Activated naive CD8-positive, alpha-beta T cell treated with anti-CD3 and anti-CD28 coated beads, Interleukin-2, amount 50 U/mL, for 24 hours (primary cell): Measurements from ENCODE around the gene ADRB1.
A peak's percentile ranks its signal among the peaks of the same experiment; 100 is the strongest.

Experiments used
- ATAC-seq: fragments of 150-1000 bp; cut with Tn5 transposase; one replicate; pipeline ENCODE4 v1.10.0; 2021
- DNase-seq: peaks from one replicate; pipeline ENCODE4 v3.0.0; 2021
- H3K27ac Mint-ChIP-seq: one replicate; pipeline ENCODE4 v1.8.0; 2021; ENCODE audit warnings: mild to moderate bottlenecking, mixed read lengths
- H3K27me3 Mint-ChIP-seq: one replicate; pipeline ENCODE4 v1.8.0; 2021; ENCODE audit warnings: mixed read lengths
- H3K36me3 Mint-ChIP-seq: one replicate; pipeline ENCODE4 v1.8.0; 2021; ENCODE audit warnings: low read depth, mixed read lengths
- H3K4me1 Mint-ChIP-seq: one replicate; pipeline ENCODE4 v1.8.0; 2021; ENCODE audit warnings: mixed read lengths
- H3K4me3 Mint-ChIP-seq: one replicate; pipeline ENCODE4 v1.8.0; 2021; ENCODE audit warnings: mild to moderate bottlenecking, moderate library complexity, mixed read lengths
- H3K9me3 Mint-ChIP-seq: one replicate; pipeline ENCODE4 v1.8.0; 2021; ENCODE audit warnings: mixed read lengths

Gene ADRB1

DNA sequence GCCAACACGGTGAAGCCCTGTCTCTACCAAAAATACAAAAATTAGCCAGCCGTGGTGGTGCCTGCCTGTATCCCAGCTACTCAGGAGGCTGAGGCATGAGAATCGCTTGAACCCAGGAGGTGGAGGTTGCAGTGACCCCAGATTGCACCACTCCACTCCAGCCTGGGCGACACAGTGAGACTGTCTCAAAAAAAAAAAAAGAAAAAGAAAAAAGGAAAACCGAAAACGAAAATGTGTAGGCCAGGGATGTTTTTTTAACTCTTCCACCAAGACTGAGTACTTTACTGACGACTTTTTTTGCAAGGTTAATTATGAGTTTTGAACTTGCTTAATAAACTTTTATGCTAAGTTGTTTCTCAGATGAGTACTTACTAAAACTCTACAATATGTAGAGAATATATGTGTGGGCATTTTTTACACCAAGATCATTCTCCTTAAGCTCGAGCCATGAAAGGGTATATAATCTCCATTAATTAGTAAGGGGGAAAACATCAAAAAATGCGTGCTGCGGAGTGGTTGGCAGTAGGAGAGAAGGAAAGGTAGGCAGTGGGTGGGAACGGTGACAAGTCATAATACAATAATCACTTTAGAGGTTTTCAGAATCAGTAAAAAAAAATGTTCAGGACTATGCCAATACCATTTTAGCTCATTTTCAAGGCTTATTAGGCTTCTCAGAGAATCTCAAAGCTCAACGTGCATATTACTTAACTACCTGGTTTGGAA, 8.6 kb upstream of the ADRB1 start:
- Mint-ChIP-seq H3K27me3 (peaks cover 20% of the 10 kb centered on the region), H3K4me3 (no peak overlapping the region), H3K36me3 (no peaks in the 10 kb centered on the region), H3K4me1 (no peaks in the 10 kb centered on the region), H3K9me3 (no peaks in the 10 kb centered on the region), H3K27ac (no peak overlapping the region)
- ATAC-seq (no peak), DNase-seq (no peak)

DNA sequence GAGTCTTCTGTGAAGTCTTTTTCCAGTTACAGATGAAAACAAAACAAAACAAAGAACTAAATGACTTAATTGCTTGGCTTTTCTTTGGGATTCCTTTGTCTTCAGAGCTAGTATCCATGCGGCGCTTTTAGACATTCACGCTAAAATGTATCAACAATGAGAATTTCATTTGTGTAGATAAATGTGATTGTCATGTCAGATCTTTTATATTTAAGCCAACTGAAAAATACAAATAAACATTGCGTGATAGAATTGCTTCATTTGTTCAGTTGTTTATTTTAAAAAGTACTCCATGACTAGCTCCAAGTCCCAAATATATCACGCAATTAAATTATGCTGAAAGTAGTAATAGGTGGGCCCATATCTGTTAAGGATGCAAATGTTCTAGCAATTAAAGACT, 7.9 kb upstream of the ADRB1 start:
- ATAC-seq, result no peak
- Mint-ChIP-seq H3K4me3 (no peak overlapping the region), H3K4me1 (no peaks in the 10 kb centered on the region), H3K27me3 (peaks cover 25% of the 10 kb centered on the region), H3K9me3 (no peaks in the 10 kb centered on the region), H3K27ac (no peak overlapping the region), H3K36me3 (no peaks in the 10 kb centered on the region)
- DNase-seq, result no peak

DNA sequence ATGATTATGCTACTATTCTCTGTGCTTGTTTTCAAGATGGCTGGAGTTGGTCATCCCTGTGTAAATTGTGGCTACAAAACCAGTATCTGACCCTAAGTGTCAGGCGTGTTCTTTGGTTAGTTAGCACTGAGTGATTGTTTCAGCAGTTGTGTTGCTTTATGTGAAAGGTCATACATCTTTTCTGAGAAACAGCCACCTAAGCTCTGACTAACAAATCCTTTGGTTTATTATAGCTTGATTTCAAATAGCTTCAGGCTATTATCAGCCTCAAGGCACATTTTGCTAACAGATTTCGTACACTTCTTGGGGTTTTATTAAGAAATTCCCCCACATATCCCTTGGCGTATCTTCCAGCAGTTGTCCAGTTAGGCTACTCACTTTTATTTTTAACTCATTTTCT, 4.8 kb upstream of the ADRB1 start:
- Mint-ChIP-seq H3K27me3 (peaks cover 38% of the 10 kb centered on the region), H3K36me3 (no peaks in the 10 kb centered on the region), H3K4me1 (peaks cover 6% of the 10 kb centered on the region), H3K27ac (no peak overlapping the region), H3K9me3 (no peaks in the 10 kb centered on the region), H3K4me3 (no peak overlapping the region)
- no peak for DNase-seq
- no peak for ATAC-seq

DNA sequence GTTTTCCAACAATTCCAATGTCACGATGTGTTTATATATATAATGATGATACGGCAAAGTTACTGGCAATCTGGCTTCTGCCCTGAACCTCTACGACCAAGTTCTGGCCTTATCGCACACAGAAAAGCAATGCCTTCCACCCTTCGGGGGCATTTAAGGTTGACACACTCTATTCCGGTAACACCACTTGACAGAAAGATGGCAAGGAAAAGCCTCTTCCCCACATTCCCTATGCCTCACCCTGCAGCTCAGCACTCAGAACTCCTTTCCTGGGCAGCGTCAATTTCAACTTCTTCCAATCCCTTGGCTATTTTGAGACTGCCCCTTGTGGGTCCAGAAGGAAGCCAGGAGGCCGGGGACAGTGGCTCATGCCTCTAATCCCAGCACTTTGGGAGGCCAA, 2.5 kb upstream of the ADRB1 start:
- no peak for ATAC-seq
- Mint-ChIP-seq H3K36me3 (no peaks in the 10 kb centered on the region), H3K27me3 (peaks cover 51% of the 10 kb centered on the region), H3K9me3 (no peaks in the 10 kb centered on the region), H3K4me3 (no peak overlapping the region), H3K27ac (no peak overlapping the region), H3K4me1 (peaks cover 19% of the 10 kb centered on the region)
- no peak for DNase-seq

DNA sequence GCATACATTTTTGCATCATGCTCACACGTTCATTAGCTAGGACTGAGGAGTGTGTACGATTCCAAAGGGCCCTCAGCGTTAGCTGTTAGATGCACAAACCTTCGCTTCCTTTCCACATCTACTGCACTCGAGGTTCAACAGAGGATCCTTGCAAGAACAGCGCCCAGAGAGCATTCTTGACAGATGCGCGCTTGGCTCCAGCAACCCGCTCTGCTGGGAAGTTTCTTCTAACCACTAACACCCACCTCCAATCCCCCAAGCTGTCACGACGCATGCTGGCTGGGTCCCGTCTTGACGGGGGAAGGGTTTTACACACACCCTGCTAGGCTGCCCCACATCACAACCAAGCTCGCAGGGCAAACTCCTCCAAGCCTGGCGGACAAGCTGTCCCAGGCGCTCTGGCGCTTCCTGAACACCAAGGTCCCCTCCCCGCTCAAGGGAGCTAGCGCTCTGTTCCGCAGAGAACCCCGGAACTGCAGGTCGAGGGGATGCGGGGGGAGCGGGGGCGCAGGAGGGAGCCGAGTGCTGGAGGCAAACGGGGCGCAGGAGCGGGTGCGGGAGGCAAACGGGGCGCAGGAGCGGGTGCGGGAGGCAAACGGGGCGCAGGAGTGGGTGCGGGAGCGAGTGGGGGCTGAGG, 653 bp upstream of the ADRB1 start:
- DNase-seq (peak; percentile 16), ATAC-seq (peak; percentile 58)
- Mint-ChIP-seq H3K36me3 (no peaks in the 10 kb centered on the region), H3K27me3 (peaks cover 65% of the 10 kb centered on the region), H3K4me3 (peak overlapping the region; percentile 50), H3K27ac (no peak overlapping the region), H3K9me3 (no peaks in the 10 kb centered on the region), H3K4me1 (peaks cover 19% of the 10 kb centered on the region)

DNA sequence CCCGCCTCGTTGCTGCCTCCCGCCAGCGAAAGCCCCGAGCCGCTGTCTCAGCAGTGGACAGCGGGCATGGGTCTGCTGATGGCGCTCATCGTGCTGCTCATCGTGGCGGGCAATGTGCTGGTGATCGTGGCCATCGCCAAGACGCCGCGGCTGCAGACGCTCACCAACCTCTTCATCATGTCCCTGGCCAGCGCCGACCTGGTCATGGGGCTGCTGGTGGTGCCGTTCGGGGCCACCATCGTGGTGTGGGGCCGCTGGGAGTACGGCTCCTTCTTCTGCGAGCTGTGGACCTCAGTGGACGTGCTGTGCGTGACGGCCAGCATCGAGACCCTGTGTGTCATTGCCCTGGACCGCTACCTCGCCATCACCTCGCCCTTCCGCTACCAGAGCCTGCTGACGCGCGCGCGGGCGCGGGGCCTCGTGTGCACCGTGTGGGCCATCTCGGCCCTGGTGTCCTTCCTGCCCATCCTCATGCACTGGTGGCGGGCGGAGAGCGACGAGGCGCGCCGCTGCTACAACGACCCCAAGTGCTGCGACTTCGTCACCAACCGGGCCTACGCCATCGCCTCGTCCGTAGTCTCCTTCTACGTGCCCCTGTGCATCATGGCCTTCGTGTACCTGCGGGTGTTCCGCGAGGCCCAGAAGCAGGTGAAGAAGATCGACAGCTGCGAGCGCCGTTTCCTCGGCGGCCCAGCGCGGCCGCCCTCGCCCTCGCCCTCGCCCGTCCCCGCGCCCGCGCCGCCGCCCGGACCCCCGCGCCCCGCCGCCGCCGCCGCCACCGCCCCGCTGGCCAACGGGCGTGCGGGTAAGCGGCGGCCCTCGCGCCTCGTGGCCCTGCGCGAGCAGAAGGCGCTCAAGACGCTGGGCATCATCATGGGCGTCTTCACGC, 825 bp downstream of the ADRB1 start:
- peak; percentile 16 for ATAC-seq
- Mint-ChIP-seq H3K36me3 (no peaks in the 10 kb centered on the region), H3K27ac (peak overlapping the region; percentile 52), H3K27me3 (peaks cover 69% of the 10 kb centered on the region), H3K4me3 (peak overlapping the region; percentile 71), H3K9me3 (no peaks in the 10 kb centered on the region), H3K4me1 (peaks cover 19% of the 10 kb centered on the region)
- DNase-seq, result peak; percentile 11

DNA sequence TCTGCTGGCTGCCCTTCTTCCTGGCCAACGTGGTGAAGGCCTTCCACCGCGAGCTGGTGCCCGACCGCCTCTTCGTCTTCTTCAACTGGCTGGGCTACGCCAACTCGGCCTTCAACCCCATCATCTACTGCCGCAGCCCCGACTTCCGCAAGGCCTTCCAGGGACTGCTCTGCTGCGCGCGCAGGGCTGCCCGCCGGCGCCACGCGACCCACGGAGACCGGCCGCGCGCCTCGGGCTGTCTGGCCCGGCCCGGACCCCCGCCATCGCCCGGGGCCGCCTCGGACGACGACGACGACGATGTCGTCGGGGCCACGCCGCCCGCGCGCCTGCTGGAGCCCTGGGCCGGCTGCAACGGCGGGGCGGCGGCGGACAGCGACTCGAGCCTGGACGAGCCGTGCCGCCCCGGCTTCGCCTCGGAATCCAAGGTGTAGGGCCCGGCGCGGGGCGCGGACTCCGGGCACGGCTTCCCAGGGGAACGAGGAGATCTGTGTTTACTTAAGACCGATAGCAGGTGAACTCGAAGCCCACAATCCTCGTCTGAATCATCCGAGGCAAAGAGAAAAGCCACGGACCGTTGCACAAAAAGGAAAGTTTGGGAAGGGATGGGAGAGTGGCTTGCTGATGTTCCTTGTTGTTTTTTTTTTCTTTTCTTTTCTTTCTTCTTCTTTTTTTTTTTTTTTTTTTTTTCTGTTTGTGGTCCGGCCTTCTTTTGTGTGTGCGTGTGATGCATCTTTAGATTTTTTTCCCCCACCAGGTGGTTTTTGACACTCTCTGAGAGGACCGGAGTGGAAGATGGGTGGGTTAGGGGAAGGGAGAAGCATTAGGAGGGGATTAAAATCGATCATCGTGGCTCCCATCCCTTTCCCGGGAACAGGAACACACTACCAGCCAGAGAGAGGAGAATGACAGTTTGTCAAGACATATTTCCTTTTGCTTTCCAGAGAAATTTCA, 1.7 kb downstream of the ADRB1 start:
- H3K36me3 Mint-ChIP-seq, result no peaks in the 10 kb centered on the region
- no peaks in the 10 kb centered on the region for H3K9me3 Mint-ChIP-seq
- ATAC-seq (no peak), DNase-seq (peak; percentile 15)
- peak overlapping the region; percentile 56 for H3K4me3 Mint-ChIP-seq
- peak overlapping the region; percentile 52 for H3K27ac Mint-ChIP-seq
- H3K4me1 Mint-ChIP-seq, result peaks cover 19% of the 10 kb centered on the region
- H3K27me3 Mint-ChIP-seq, result peaks cover 68% of the 10 kb centered on the region

DNA sequence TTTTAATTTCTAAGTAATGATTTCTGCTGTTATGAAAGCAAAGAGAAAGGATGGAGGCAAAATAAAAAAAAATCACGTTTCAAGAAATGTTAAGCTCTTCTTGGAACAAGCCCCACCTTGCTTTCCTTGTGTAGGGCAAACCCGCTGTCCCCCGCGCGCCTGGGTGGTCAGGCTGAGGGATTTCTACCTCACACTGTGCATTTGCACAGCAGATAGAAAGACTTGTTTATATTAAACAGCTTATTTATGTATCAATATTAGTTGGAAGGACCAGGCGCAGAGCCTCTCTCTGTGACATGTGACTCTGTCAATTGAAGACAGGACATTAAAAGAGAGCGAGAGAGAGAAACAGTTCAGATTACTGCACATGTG, 2.4 kb downstream of the ADRB1 start:
- H3K4me1 Mint-ChIP-seq, result peaks cover 19% of the 10 kb centered on the region
- H3K36me3 Mint-ChIP-seq, result no peaks in the 10 kb centered on the region
- H3K27me3 Mint-ChIP-seq, result peaks cover 70% of the 10 kb centered on the region
- no peak for DNase-seq
- ATAC-seq, result no peak
- no peak overlapping the region for H3K27ac Mint-ChIP-seq
- H3K9me3 Mint-ChIP-seq, result no peaks in the 10 kb centered on the region
- no peak overlapping the region for H3K4me3 Mint-ChIP-seq

DNA sequence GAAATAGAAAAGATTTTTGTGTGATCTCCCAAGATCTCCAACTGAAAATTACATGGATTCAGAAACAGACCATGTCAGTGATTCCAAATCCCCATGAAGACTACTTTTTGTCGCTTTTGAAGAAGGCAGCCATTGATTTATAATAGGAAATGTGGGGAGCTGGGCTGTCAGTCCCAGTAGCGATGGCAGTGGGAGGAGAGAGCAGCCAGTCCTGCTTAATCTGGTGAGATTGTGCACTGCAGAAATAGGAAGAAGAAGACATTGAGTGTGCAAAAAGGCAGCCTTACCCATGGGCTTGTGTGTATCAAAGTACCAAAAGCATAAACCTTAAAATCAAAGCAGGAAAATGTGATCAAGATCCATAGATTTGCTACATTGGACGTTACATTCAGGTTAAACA, 4.8 kb downstream of the ADRB1 start:
- H3K27me3 Mint-ChIP-seq, result peaks cover 62% of the 10 kb centered on the region
- no peak overlapping the region for H3K27ac Mint-ChIP-seq
- no peak for DNase-seq
- H3K4me3 Mint-ChIP-seq, result no peak overlapping the region
- no peaks in the 10 kb centered on the region for H3K36me3 Mint-ChIP-seq
- no peaks in the 10 kb centered on the region for H3K9me3 Mint-ChIP-seq
- ATAC-seq, result no peak
- peaks cover 13% of the 10 kb centered on the region for H3K4me1 Mint-ChIP-seq

DNA sequence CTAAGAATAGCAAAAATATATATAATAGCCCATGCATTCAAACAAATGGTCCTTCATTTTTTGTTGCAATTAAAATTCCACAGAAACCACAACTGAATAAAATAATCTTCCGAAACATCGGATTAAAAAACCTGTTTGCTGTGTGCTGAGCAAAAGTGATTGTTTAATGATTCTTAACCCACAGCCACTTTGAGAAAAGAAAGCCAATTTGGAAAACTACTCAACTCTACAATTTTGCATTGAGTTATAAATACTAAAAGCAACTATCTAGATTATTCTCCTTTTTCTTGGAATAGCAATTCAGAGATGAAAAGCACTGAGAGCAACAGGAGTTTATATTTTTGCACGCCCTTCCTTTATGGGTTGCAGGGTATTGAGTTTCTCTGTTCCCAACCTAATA, 8.0 kb downstream of the ADRB1 start:
- no peaks in the 10 kb centered on the region for H3K9me3 Mint-ChIP-seq
- H3K27me3 Mint-ChIP-seq, result peaks cover 46% of the 10 kb centered on the region
- H3K4me1 Mint-ChIP-seq, result no peaks in the 10 kb centered on the region
- no peak for DNase-seq
- H3K27ac Mint-ChIP-seq, result no peak overlapping the region
- no peak overlapping the region for H3K4me3 Mint-ChIP-seq
- ATAC-seq, result no peak
- no peaks in the 10 kb centered on the region for H3K36me3 Mint-ChIP-seq

DNA sequence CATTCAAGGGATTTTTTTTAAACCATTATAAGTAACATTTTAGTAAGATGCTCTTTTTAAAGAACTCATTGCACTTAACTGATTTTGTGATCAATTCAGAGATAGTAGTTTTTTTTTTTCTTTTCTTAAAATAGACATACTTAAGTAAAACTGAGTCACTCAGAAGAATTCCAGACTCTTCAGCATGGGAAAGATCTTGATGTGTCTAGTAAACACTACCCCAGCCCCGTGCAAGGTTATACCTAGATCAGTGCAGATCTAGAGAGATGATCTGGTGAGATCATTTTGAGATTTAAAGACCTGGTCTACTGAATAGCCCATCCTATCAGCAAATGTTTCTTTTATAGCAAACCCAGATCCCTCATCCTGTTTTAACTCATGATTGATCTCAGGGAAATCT, 8.6 kb downstream of the ADRB1 start:
- H3K27me3 Mint-ChIP-seq, result peaks cover 41% of the 10 kb centered on the region

DNA sequence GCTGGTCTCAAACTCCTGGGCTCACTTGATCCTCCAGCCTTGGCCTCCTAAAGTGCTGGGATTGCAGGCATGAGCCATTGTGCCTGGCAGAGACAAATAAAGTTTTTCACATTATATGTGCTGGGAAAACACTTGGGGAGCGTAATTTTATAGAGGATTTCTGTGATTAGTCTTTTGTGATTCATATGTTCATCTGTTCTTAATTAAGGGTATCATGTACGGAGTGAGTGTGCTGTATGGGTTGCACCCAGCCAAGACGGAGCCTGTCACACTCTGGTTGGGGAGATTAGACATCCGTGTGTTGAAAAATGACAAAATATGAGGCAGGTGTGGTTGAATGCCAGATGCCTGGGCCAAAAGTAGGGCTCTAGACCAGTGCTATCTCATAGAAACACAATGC, 10.3 kb downstream of the ADRB1 start:
- Mint-ChIP-seq H3K27me3 (peaks cover 30% of the 10 kb centered on the region), H3K9me3 (no peaks in the 10 kb centered on the region), H3K36me3 (no peaks in the 10 kb centered on the region), H3K27ac (no peak overlapping the region), H3K4me3 (no peak overlapping the region), H3K4me1 (no peaks in the 10 kb centered on the region)
- DNase-seq, result no peak
- no peak for ATAC-seq

More for the DNA sequence above, 8.6 kb downstream of the ADRB1 start:
- ATAC-seq, result no peak
- H3K27ac Mint-ChIP-seq, result no peak overlapping the region
- H3K4me1 Mint-ChIP-seq, result no peaks in the 10 kb centered on the region
- DNase-seq, result no peak
- H3K36me3 Mint-ChIP-seq, result no peaks in the 10 kb centered on the region
- no peaks in the 10 kb centered on the region for H3K9me3 Mint-ChIP-seq
- H3K4me3 Mint-ChIP-seq, result no peak overlapping the region

DNA sequence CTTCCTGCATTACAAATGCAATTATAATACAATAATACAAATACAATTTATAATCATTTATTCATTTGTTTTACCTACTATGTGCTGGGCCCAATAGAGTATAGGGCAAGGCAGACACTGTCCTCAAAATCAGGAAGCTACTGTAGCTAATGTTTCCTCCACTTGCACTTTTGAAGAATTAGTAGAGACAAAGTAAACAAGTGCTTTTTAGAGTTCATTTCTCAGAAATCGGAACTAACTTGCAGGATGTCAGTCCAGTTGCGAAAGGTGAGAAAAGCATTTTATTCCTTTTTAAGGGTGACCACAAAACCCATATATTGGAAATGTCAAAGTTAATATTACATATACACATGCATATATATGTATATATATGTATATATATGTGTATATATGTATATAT, 14.2 kb downstream of the ADRB1 start:
- Mint-ChIP-seq H3K27me3 (peaks cover 11% of the 10 kb centered on the region), H3K4me1 (peaks cover 11% of the 10 kb centered on the region), H3K9me3 (no peaks in the 10 kb centered on the region), H3K27ac (no peak overlapping the region), H3K4me3 (no peak overlapping the region), H3K36me3 (no peaks in the 10 kb centered on the region)
- DNase-seq (no peak), ATAC-seq (no peak)

DNA sequence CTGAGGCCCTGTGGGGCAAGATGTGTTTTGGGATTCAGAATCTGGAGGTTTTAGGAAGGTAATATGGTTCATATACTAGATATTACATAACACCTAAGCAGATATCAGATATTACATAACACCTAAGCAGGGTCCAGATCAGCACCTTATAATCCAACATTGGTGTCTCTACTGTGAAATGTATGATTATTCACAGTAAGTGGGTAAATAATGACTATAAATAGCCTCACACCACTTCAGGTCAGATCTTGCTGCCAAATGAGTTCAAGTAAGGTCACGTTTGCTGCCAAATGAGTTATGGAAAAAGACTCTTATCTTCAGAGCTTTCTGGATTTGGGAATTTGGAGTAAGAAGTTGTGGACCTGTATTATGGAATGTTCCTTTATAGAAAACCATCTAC, 14.6 kb downstream of the ADRB1 start:
- Mint-ChIP-seq H3K36me3 (no peaks in the 10 kb centered on the region), H3K27me3 (peaks cover 11% of the 10 kb centered on the region), H3K9me3 (no peaks in the 10 kb centered on the region), H3K27ac (no peak overlapping the region), H3K4me3 (no peak overlapping the region), H3K4me1 (peaks cover 11% of the 10 kb centered on the region)
- no peak for ATAC-seq
- no peak for DNase-seq
